Breast epithelium (tissue), 3 donors: ENCODE data around the gene SP1.

Experiments used
- CTCF ChIP-seq, 3 donors: fragments of 450-650 bp; IDR thresholded peaks; one replicate each; pipeline ENCODE4 v1.5.1; 2016 to 2017; ENCODE audit warnings: antibody characterized with exemption in 3 of 3, mild to moderate bottlenecking in 3 of 3, moderate library complexity in 3 of 3
- POLR2A ChIP-seq: fragments of 450-650 bp; IDR thresholded peaks from one replicate; pipeline ENCODE4 v1.6.1; 2016; ENCODE audit warnings: antibody characterized with exemption, mild to moderate bottlenecking, moderate library complexity

- TF ChIP-seq CTCF (IDR thresholded peaks at IDR 0.05) (no peak), POLR2A (no peak)
These were observed 32.1 kb upstream of the SP1 start for GRCh38 chr12:53347905-53348304.
